Astrocyte of the spinal cord (primary cell): ENCODE results near the gene ANKRD53.
"Not testable (repeated sequence)": the region's sequence is repeated elsewhere in the genome, so short reads cannot be mapped to it uniquely, and the experiment has no call there.

Experiments used
- DNase-seq: peaks from one replicate; pipeline ENCODE4 v3.0.0; 2011; ENCODE audit warnings: low read depth, low spot score
- H3K4me3 ChIP-seq: 2 replicates; pipeline ENCODE4 v1.5.1; 2011; ENCODE audit warnings: low read depth, mild to moderate bottlenecking, low read length, moderate library complexity
- CTCF ChIP-seq: IDR thresholded peaks from 2 replicates; pipeline ENCODE4 v1.5.1; 2012; ENCODE audit warnings: low read depth, mild to moderate bottlenecking, low read length, inconsistent platforms
- in situ Hi-C: cut with HindIII; loops from 2 replicates; pipeline ENCODE4 v1.10.0; 2017; ENCODE audit warnings: low sequenced_read_pairs

ANKRD53 gene

GRCh38 chr2:71003966-71004755, 25.7 kb downstream of the ANKRD53 start:
- no peak for TF ChIP-seq CTCF
- DNase-seq: no peak
- in situ Hi-C loops: no loop called here
- no peak overlapping the region for H3K4me3 ChIP-seq

GRCh38 chr2:71004857-71005256, 26.4 kb downstream of the ANKRD53 start:
- DNase-seq: no peak
- in situ Hi-C loops: no loop called here
- no peak for TF ChIP-seq CTCF
- no peak overlapping the region for H3K4me3 ChIP-seq

- no peak for DNase-seq
- in situ Hi-C loops: no loop called here
- no peak overlapping the region for H3K4me3 ChIP-seq
- no peak for TF ChIP-seq CTCF
Observed at GRCh38 chr2:71005271-71006202, 27.1 kb downstream of the ANKRD53 start.

GRCh38 chr2:71006323-71006722, 27.9 kb downstream of the ANKRD53 start:
- in situ Hi-C loops: no loop called here
- no peak for TF ChIP-seq CTCF
- H3K4me3 ChIP-seq: no peak overlapping the region
- DNase-seq: no peak

- H3K4me3 ChIP-seq: no peak overlapping the region
- in situ Hi-C loops: no loop called here
- no peak for TF ChIP-seq CTCF
- no peak for DNase-seq
Observed at GRCh38 chr2:71006955-71007799, 28.7 kb downstream of the ANKRD53 start.

GRCh38 chr2:71008342-71008741, 29.9 kb downstream of the ANKRD53 start:
- in situ Hi-C loops: no loop called here
- no peak overlapping the region for H3K4me3 ChIP-seq
- TF ChIP-seq CTCF: no peak
- DNase-seq: no peak

GRCh38 chr2:71011786-71012185, 33.4 kb downstream of the ANKRD53 start:
- H3K4me3 ChIP-seq, DNase-seq, in situ Hi-C loops: not testable (repeated sequence)
